Measurements from ENCODE around the gene TFF2.

- TF ChIP-seq CTCF (optimal IDR thresholded peaks at IDR 0.05 in 1 of 3, IDR thresholded peaks at IDR 0.05 in 1 of 3, conservative IDR thresholded peaks at IDR 0.05 in 1 of 3; ENCODE audit: extremely low read depth in 1 of 3, insufficient read depth in 2 of 3, low read length in 3 of 3) (no peak), EZH2 (IDR thresholded peaks at IDR 0.05; ENCODE audit: low read length) (no peak)
Observed at GRCh38 chr21:42384989-42385388, 34.2 kb upstream of the TFF2 start.

Data from keratinocyte (primary cell).